GM23338 (cell line): ENCODE results near the gene UQCRFS1. TPM values are rescaled to one million over a fixed set of nuclear protein-coding genes. Genes with fewer than 3 reads are reported as not detected.

Experiments
- ATAC-seq: fragments of 200-7000 bp; cut with Tn5 transposase; 3 replicates; pipeline ENCODE4 v1.9.1; 2020
- DNase-seq: peaks from one replicate; pipeline ENCODE4 v3.0.0-alpha.2; 2015; ENCODE audit warnings: low spot score
- H2AFZ ChIP-seq: fragments of 200-600 bp; sonication (generic); 2 replicates; pipeline ENCODE4 v1.8.0; 2016; ENCODE audit warnings: antibody characterized with exemption, mild to moderate bottlenecking, moderate library complexity
- H3F3A ChIP-seq: fragments of 200-600 bp; sonication (generic); replicated peaks from 2 replicates; pipeline ENCODE4 v1.8.0; 2017; ENCODE audit warnings: antibody characterized with exemption, mixed run types, low read depth
- H3K27ac ChIP-seq: fragments of 200-600 bp; sonication (generic); 2 replicates; pipeline ENCODE4 v1.6.1; 2016; ENCODE audit warnings: low read depth
- H3K27me3 ChIP-seq: fragments of 200-600 bp; sonication (generic); 2 replicates; pipeline ENCODE4 v1.8.0; 2016; ENCODE audit warnings: mild to moderate bottlenecking, mixed run types, moderate library complexity; ENCODE audit not compliant: insufficient read depth
- H3K36me3 ChIP-seq: fragments of 200-600 bp; sonication (generic); 2 replicates; pipeline ENCODE4 v1.8.0; 2016; ENCODE audit warnings: mild to moderate bottlenecking; ENCODE audit not compliant: insufficient read depth
- H3K4me1 ChIP-seq: fragments of 200-600 bp; sonication (generic); 2 replicates; pipeline ENCODE4 v1.8.0; 2016; ENCODE audit warnings: mild to moderate bottlenecking, moderate library complexity; ENCODE audit not compliant: insufficient read depth
- H3K4me2 ChIP-seq: fragments of 200-600 bp; sonication (generic); 2 replicates; pipeline ENCODE4 v1.7.1; 2017; ENCODE audit warnings: mixed run types
- H3K4me3 ChIP-seq: fragments of 200-600 bp; sonication (generic); 2 replicates; pipeline ENCODE4 v1.6.1; 2016; ENCODE audit warnings: mixed run types
- H3K79me2 ChIP-seq: fragments of 200-600 bp; sonication (generic); replicated peaks from 2 replicates; pipeline ENCODE4 v1.8.0; 2017; ENCODE audit warnings: mild to moderate bottlenecking; ENCODE audit not compliant: insufficient read depth
- H3K9me2 ChIP-seq: fragments of 200-600 bp; sonication (generic); 2 replicates; pipeline ENCODE4 v1.8.0; 2017; ENCODE audit not compliant: insufficient read depth
- H4K20me1 ChIP-seq: fragments of 200-600 bp; sonication (generic); replicated peaks from 2 replicates; pipeline ENCODE4 v1.8.0; 2017; ENCODE audit warnings: mild to moderate bottlenecking; ENCODE audit not compliant: insufficient read depth
- H3K27ac Mint-ChIP-seq: 2 replicates; pipeline ENCODE4 v1.8.0; 2020; ENCODE audit warnings: inconsistent platforms, mild to moderate bottlenecking, moderate library complexity, mixed read lengths
- H3K27me3 Mint-ChIP-seq: 3 replicates; pipeline ENCODE4 v1.8.0; 2022; ENCODE audit warnings: low read depth, mild to moderate bottlenecking, moderate library complexity, mixed read lengths, inconsistent platforms; ENCODE audit not compliant: insufficient read depth, poor library complexity
- H3K36me3 Mint-ChIP-seq: 3 replicates; pipeline ENCODE4 v1.8.0; 2021; ENCODE audit warnings: low read depth, mild to moderate bottlenecking, inconsistent platforms, moderate library complexity, mixed read lengths
- H3K4me1 Mint-ChIP-seq: 3 replicates; pipeline ENCODE4 v1.8.0; 2020; ENCODE audit warnings: mild to moderate bottlenecking, inconsistent platforms, mixed read lengths
- H3K4me3 Mint-ChIP-seq: 3 replicates; pipeline ENCODE4 v1.8.0; 2021; ENCODE audit warnings: moderate library complexity, mild to moderate bottlenecking, inconsistent platforms, mixed read lengths
- H3K9me3 Mint-ChIP-seq: 3 replicates; pipeline ENCODE4 v1.8.0; 2020; ENCODE audit warnings: moderate library complexity, mild to moderate bottlenecking, inconsistent platforms, mixed read lengths
- CREB1 ChIP-seq: fragments of 250-450 bp; sonication (Bioruptor Pico); IDR thresholded peaks from 2 replicates; pipeline ENCODE4 v1.5.0; 2020; ENCODE audit warnings: low read depth, mild to moderate bottlenecking, moderate library complexity
- EZH2phosphoT487 ChIP-seq: fragments of 200-600 bp; sonication (generic); IDR thresholded peaks from one replicate; pipeline ENCODE4 v1.8.1; 2018; ENCODE audit warnings: antibody characterized with exemption; ENCODE audit not compliant: unreplicated experiment
- JUNB ChIP-seq: IDR thresholded peaks from one replicate; pipeline ENCODE4 v1.6.1; 2016; ENCODE audit warnings: antibody characterized with exemption; ENCODE audit not compliant: unreplicated experiment
- POLR2AphosphoS5 ChIP-seq: IDR thresholded peaks from 2 replicates; pipeline ENCODE4 v1.6.1; 2016; ENCODE audit warnings: antibody characterized with exemption, low read depth
- REST ChIP-seq: IDR thresholded peaks from one replicate; pipeline ENCODE4 v1.6.1; 2018; ENCODE audit warnings: antibody characterized with exemption; ENCODE audit not compliant: unreplicated experiment
- STAT1 ChIP-seq: IDR thresholded peaks from one replicate; pipeline ENCODE4 v1.6.1; 2016; ENCODE audit warnings: antibody characterized with exemption; ENCODE audit not compliant: unreplicated experiment
- ZNF331 ChIP-seq: fragments of 250-450 bp; sonication (Bioruptor Pico); IDR thresholded peaks from 2 replicates; pipeline ENCODE4 v1.5.0; 2020; ENCODE audit warnings: low read depth, mild to moderate bottlenecking, moderate library complexity
- ZNF462 ChIP-seq: fragments of 250-450 bp; sonication (Bioruptor Pico); IDR thresholded peaks from 2 replicates; pipeline ENCODE4 v1.5.0; 2020; ENCODE audit warnings: mild to moderate bottlenecking, moderate library complexity
- polyA plus RNA-seq: library from polyadenylated mRNA; unstranded; fragments of >200 nt; fragmentation: Nextera tagmentation; extraction: Ambion mirVana; gene quantifications from 2 replicates; pipeline ENCODE4 v1.2.1, GENCODE V29; 2016
- total RNA-seq: library from RNA; depleted of rRNA; stranded (reverse); fragments of >200 nt; shearing (Covaris generic); gene quantifications from 2 replicates; pipeline ENCODE4 v1.2.3, GENCODE V29; 2014

Gene UQCRFS1
- total and polyA plus RNA-seq, 2 experiments from 2014 or later, result 49.4 to 57.6 TPM

GRCh38 chr19:29206453-29206852 lies 6.5 kb downstream of the UQCRFS1 start:
- peaks cover 9% of the 10 kb centered on the region for H3K9me3 Mint-ChIP-seq
- peaks cover 50% of the 10 kb centered on the region for H3K4me1 Mint-ChIP-seq
- Histone ChIP-seq H4K20me1 (peaks cover 27% of the 10 kb centered on the region), H3K36me3 (peaks cover 6% of the 10 kb centered on the region; the same call in 1 of the 2 replicates), H3K4me2 (no peak overlapping the region), H3K79me2 (peaks cover 63% of the 10 kb centered on the region), H3K9me2 (no peaks in the 10 kb centered on the region), H3K27ac (no peak overlapping the region), H3K27me3 (no peaks in the 10 kb centered on the region), H3K4me3 (no peak overlapping the region), H3K4me1 (peaks cover 8% of the 10 kb centered on the region), H3F3A (no peaks in the 10 kb centered on the region), H2AFZ (no peak overlapping the region)
- peaks cover 39% of the 10 kb centered on the region for H3K36me3 Mint-ChIP-seq
- H3K27me3 Mint-ChIP-seq, result no peaks in the 10 kb centered on the region
- DNase-seq, result no peak
- TF ChIP-seq CREB1, result no peak
- TF ChIP-seq EZH2phosphoT487, result no peak
- no peak for TF ChIP-seq ZNF462 (CRISPR knock-in tag)
- H3K4me3 Mint-ChIP-seq, result no peak overlapping the region
- no peak for ATAC-seq
- no peak overlapping the region for H3K27ac Mint-ChIP-seq

GRCh38 chr19:29202281-29202680 lies 10.7 kb downstream of the UQCRFS1 start:
- Mint-ChIP-seq H3K4me1 (peaks cover 30% of the 10 kb centered on the region; the same call in 2 of the 3 replicates), H3K27me3 (no peaks in the 10 kb centered on the region), H3K4me3 (no peak overlapping the region), H3K36me3 (peaks cover 23% of the 10 kb centered on the region; the same call in 2 of the 3 replicates), H3K27ac (no peak overlapping the region), H3K9me3 (peaks cover 16% of the 10 kb centered on the region)
- no peaks in the 10 kb centered on the region for H3K9me2 ChIP-seq
- peaks cover 8% of the 10 kb centered on the region; the same call in 1 of the 2 replicates for H4K20me1 ChIP-seq
- peaks cover 22% of the 10 kb centered on the region for H3K79me2 ChIP-seq
- H3F3A ChIP-seq, result no peaks in the 10 kb centered on the region
- no peak overlapping the region for H3K4me3 ChIP-seq
- H3K27ac ChIP-seq, result no peak overlapping the region
- ATAC-seq (peak; percentile 50), DNase-seq (no peak)
- H3K36me3 ChIP-seq, result peaks cover 6% of the 10 kb centered on the region; the same call in 1 of the 2 replicates
- H3K27me3 ChIP-seq, result no peaks in the 10 kb centered on the region
- no peak overlapping the region for H2AFZ ChIP-seq
- no peaks in the 10 kb centered on the region for H3K4me1 ChIP-seq
- no peak overlapping the region for H3K4me2 ChIP-seq
- no peak for TF ChIP-seq ZNF331
- no peak for TF ChIP-seq REST
- TF ChIP-seq STAT1, result no peak
- TF ChIP-seq JUNB, result no peak
- no peak for TF ChIP-seq CREB1
- no peak for TF ChIP-seq POLR2AphosphoS5
- TF ChIP-seq EZH2phosphoT487, result no peak
